HG02943 (cell line): ENCODE measurements around the gene CCDC3.

Source experiments
- ATAC-seq: cut with Tn5 transposase; IDR thresholded peaks from one replicate; pipeline ENCODE4 v1.9.1; 2021; ENCODE audit warnings: mild to moderate bottlenecking, low read depth, moderate library complexity; ENCODE audit not compliant: unreplicated experiment

Gene CCDC3

DNA sequence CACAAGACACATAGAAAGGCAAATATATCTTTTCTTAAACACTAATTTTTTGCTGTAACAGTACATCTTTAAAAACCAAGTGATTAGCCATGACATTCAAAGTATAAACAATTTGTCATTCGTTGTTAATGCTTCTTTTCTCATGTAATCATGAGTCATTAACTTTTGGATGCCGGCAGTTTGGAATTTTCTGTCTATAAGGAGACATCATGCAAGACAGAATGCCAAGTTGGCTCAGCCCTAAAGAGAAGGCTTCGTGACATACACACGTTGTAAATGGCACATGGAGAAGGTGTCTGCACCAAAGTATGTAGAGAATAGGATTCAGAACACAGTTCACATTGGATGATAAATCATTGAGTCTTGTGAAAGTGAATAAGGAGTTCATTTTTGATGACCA lies 35.9 kb downstream of the CCDC3 start:
- ATAC-seq: no peak

DNA sequence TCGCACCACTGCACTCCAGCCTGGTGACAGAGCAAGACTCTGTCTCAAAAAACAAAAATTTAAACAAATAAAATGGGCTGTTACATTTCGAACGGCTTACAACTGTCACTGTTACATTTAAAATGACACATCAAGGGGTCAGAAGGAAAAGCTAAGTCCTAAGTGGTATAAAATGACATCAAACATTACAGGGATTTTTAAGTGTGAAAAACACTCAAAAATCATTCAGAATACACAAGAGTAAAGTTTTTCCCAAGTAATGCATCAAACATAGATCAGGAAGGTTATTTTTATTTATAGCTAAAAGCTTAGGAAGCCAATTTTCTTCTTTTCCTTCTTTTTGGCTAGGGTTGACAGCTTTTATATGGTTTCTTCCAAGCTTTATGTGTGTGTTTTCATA lies 39.0 kb downstream of the CCDC3 start:
- ATAC-seq: no peak

DNA sequence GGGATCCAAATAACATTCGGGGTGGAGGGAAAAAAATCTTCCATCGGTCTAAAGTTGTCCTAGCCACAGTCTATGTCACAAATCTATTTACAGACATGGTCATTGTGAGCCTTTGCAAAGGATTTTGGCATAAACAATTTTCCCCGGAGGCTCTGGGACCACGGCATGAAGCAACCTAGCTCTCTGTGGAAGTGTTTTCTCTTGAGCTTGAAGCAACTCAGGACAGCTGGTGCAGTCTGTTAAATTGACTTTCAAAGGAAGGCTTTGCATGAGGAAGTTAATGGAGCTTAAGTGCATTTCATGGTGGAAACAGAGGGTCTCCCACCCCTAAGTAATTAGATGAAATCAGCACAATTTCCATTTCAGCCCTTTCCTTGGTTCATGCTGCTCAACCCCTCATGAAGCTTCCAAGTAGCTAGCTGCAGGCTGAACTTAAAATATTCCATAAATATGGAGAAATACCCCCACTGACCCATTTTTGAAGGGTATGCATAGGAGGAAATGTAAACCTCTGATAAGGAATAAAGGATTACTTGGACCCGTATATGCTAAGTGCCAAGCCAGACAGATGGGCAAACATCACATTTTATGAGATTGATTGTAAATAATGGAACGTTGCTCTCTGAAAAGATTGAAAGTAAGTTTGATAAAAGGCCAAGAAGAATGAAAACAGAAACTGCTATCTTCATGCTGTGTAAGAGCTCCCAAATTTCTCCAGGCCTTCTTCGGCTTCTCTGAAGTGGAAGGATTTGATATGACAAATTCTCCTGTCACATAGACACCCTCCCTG lies 39.9 kb downstream of the CCDC3 start:
- ATAC-seq: no peak

DNA sequence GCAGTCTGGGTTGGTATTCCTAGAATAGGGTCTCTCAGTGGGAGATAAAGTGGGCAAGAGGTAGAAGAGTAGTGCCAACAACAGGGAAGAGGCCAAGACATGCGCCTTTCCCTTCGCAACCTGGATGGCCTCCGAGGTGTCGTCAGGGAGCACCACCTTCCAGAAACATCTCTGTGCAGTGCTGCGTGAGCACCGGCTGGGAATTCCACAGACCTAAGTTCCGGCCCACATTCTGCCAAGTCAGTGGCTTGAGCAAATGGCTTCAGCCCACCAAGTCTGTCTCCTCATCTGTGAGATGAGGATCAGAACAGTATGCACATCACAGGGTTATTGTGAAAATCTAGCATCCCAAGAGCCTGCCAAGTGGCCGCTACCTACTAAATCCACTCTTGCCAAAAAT lies 40.6 kb downstream of the CCDC3 start:
- ATAC-seq: no peak

DNA sequence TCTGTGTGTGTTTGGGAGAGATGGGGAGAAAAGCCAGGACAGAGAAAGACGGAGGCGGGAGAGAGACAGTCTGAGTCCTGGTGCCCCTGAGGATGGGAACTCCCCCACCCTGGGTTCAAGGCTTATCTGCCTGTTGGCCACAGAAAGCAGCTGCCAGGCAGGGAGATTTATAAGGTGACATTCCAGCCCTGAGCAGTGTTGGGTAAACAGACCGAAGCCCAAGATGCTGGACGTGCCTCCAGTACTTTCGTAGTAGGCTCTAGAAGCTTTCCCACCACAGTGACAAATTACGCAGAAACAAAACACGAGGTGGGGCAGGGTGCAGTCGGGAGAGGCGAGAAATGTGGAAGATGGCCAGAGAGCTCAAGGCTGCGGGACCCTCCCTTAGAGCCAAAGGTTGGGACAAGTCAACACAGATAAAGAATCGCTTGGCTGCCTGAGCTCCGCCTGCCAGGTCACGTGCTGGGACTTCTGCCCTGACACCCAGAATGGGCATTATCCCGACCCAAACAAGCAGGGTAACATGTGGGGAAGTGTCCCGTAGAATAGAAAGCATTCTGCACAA lies 41.1 kb downstream of the CCDC3 start:
- no peak for ATAC-seq

DNA sequence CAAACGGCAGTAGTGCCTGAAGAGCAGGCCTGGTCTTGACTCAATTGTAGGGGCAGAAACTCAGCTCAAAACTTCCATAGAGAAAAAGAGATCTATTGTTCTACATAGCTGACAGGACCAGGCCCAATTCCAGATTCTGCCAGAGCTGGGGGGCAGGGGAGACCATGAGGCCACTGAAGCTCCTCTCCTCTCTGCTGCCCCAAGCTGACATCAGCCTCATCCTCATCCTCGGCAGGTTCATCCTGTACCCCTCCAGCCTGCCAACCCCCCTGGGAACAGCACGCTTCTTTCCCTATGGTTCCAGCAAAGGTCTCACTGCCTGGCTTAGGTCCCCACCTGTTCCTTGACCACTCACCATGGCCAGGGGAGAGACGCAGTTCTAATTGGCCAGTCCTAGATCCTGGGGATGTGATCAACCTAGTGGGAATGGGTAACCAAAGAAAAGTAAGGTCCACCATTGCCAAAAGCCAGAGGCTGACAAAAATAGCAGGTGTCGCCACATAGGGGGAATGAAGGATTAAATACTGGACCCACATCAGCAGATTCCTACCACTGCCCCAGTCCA lies 42.9 kb downstream of the CCDC3 start:
- no peak for ATAC-seq

DNA sequence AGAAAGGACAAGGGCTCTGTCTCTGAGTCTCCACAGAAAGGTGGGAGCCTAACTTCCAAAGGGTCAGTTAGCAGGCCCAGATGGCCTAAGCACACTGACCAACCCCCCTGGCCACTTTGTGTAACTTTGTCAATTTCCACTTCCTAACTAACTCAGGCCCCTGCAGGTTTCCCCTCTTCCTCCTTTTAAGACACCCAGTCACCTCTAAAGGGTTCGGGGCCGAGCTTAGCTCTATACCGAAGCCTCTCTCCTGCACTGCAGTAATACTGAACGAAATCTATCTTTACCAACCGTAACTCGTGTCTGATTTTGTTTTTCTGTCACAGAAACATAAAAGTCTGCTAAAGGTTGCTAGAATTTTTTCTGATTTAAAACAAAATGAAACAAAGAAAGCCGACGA lies 44.4 kb downstream of the CCDC3 start:
- ATAC-seq: no peak

DNA sequence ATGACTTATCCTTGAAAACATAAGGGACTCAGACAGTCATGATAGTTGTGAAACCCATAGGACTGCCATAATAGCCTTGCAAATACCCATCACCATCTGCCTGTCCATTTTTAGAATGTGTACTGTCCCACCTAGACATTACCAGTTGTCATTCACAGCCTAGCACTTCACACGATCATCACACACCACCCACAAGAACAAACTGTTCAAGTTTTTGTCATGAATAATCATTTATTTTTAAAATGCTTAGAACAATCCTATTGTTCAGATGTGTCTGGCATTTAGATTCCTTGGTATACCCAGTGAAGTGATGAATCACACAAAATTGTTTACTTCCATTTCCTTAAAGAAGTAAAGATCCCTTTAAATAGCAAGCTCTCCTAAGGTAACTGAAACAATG lies 46.6 kb downstream of the CCDC3 start:
- no peak for ATAC-seq

DNA sequence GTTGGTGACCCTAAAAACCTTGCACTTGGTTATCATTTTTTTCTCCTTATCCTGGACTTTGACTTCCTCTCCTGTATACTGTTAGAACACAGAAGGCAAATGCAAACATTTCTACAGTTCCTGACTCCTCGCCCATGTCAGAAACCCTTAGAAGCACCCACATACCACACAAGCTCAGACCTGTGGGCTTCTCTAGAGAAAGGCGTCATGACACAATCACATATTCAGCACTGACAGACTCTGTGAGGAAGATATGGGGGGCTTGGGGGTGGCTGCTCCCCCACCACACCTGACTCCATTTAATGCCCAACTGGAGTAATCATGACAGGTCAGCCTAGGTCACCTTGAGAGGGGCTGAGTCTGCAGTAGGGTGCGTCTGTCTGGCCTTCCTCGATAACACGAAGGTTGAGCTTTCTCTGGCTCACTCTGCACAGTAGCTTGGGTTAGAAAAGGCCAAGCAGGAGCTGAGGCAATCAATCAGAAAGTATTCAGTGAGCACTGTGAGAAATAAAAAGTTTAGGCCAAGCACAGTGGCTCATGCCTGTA lies 50.9 kb downstream of the CCDC3 start:
- ATAC-seq: no peak

DNA sequence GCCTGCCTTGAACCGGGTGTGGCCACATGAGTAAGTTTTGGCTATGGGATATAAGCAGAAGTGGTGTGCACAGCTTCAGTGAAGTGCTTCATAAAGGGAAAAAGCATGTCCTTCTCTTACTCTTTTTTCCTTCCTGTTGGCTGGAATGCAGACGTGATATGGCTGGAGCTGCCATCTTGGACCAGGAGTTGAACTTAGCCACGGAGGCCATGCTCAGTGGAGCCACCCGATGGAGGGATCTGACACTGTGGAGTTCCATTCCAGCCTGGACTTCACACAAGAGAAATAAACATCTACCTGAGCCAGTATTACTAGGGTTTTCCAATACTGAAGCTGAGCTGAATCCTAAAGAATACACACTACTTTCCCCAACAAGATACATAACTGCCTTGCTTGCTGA lies 52.3 kb downstream of the CCDC3 start:
- ATAC-seq: no peak

DNA sequence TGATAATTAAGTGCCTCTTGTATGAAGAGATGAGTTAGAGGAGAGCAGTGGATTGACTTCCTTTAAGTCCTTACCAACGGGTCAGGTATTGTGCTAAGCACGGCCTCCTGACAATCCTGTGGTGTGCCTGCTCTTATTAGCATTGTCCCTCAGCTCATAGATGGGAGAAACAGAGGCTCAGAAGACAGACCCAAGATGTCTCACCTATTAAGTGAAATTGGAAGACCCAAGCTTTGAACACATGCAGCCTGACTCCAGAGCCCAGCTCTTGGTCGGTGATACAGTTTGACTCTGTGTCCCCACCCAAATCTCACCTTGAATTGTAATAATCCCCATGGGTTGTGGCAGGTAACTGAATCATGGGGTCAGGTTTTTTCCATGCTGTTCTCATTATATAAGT lies 53.8 kb downstream of the CCDC3 start:
- ATAC-seq: no peak

DNA sequence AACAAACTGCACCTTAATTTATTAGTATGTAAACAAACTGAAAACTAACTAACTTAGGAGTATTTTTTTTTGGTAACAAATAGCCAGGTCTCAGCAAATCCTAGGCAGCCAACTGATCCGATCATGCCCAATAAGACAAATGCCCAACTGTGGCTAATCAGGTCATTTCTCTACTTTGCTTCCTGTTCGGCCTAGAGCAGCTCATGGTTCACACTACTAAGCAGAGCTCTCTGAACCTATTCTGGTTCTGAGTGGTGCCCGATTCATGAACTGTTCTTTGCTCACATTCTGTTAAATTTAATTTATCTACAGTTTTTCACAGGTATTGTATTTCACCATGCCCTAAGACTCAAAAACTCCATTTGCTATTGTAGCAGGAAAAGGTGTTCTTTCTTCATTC lies 55.1 kb downstream of the CCDC3 start:
- ATAC-seq: no peak

DNA sequence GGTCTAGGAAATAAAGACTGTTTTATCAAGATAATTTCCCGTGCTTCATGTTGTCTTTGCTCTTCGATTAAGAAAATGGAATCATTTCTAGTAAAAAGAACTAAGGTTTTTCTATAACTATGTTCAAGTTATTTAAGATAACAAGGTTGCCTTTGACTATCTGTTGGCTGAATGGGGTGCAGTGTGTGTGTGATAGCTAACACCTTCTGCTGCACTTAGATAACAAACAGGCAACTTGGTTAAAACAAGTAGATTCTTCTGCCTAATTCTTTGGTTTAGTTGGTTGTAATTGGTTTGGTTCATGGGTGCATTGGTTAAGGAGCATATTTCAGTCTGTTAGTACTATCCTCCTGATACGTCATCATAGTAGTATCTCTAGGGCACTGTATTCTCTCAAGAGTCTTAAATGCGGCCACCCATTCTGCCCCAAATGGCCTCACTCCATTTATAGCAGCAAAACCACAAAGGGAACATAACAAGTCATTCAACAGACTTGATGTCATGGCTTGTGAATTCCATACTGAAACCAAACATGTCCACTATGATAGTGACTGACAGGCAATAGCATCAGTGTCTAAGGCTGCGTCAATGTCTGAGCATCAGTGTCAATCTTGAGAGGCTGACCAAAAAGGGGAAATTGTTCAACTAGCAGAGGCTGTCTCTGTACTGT lies 55.7 kb downstream of the CCDC3 start:
- no peak for ATAC-seq

DNA sequence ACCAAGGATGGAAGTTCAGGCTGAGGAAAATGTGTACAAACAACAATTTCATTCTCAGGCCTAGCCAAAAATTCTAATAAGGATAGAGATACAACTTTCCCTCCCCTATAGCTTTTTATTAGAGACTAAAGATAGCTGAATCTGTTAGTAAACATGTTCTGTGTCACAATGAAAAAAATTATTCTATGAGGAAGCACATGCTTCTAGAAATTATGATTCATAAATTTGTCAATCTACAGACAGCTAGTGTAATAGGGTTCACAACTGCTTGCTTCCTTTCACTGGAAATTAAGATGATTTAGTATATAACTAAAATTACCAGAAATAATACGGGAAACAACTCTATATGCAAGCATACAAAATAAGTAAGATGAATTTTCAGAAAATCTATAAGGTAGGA lies 56.6 kb downstream of the CCDC3 start:
- ATAC-seq: no peak

DNA sequence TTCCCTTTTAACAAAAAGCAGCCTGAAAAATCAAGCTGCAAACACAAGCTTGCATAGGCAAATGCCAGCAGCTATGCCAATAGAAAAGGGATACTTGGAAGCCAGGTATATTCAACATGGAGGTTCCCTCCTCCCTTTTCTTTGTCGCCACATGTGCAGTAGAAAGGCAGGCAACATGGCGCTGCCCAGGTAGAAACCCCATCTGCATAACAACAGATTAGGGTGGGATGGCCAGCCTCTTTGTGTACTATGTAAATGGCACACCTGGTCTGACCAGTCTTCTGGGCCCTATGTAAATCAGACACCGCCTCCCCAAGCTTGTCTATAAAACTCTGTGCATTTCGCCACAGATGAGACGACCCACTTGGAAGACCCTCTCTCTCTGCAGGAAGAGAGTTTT lies 58.1 kb downstream of the CCDC3 start:
- no peak for ATAC-seq

DNA sequence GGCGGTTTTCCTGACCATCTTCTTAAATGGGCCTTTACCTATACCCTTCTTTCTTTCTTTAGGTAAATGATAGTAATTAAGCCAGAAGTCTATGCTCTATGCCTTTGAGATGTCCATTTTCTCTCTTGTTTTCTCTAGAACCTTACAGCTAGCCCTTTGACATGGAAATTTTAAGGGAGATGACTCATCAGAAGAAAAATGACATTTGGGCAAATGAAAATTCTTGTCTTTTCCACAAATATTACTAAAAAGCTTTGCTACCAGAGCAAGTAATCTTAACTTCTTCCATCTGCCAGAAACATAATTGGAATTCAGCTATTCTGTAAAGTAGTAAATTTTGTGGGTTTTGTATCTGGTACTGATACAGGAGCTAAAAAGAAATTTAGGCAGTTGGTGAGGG lies 59.5 kb downstream of the CCDC3 start:
- ATAC-seq: no peak

DNA sequence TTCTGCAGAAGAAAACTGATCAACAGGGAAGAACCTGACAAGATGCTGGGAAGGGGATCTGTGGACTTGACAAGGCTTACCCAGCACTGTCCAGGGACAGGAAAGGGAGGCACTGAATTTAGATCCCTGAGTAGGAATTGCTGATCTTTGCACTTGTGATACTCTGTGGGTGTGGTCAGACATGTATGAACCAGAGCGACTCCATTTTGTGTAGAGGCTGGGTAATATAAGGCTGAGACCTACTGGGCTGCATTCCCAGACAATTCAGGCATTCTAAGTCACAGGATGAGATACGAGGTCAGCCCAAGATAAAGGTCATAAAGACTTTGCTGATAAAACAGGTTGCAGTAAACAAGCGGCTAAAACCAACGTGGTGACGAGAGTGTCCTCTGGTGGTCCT lies 60.7 kb downstream of the CCDC3 start:
- ATAC-seq: no peak

DNA sequence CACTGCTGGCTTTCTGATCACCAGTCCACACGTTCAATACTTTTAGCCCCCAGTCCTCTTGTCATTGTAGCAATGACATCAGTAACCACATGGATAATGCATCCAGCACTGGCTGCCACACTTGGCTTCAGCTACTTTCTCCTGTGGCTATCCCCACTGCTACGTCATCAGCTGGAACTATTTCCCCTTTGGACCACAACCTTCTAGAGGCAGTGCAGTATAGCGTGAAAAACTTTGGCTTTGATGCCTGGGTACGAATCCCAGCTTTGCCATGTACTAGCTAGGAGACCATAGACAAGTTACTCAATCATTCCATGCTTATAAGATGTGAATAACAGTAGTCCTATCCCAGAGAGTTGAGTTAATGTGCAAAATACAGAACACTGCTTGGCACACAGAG lies 63.2 kb downstream of the CCDC3 start:
- no peak for ATAC-seq

DNA sequence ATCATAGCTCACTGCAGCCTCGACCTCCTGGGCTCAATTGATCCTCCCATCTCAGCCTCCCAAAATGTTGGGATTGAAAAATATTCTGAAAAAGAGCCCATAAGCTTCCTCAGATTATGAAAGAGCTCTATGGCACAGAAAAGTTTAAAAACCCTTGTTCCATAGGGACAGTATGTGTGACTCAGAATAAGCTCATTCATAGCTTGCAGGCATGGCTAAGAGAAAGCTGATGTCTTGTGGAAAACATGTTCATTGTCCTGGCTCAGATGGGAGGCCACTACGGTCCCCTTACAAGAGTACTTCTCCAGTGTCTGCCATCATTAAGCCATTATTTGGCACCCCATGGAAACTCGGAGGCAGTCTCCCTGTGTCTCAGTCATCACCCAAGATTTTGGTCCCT lies 64.0 kb downstream of the CCDC3 start:
- no peak for ATAC-seq

DNA sequence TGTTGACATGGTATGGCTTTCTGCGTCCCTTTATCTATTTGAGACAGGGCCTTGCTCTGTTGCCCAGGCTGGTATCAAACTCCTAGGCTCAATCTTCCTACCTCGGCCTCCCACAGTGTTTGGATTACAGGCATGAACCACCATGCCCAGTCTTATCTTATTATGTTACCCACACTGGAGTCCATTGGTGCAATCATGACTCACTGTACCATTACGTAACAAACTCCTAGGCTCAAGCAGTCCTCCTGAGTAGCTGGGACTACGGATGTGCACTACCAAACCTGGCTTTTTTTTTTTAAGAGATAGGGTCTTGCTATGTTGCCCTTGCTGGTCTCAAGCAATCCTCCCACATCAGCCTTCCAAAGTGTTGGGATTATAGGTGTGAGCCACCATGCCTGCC lies 66.7 kb downstream of the CCDC3 start:
- no peak for ATAC-seq

DNA sequence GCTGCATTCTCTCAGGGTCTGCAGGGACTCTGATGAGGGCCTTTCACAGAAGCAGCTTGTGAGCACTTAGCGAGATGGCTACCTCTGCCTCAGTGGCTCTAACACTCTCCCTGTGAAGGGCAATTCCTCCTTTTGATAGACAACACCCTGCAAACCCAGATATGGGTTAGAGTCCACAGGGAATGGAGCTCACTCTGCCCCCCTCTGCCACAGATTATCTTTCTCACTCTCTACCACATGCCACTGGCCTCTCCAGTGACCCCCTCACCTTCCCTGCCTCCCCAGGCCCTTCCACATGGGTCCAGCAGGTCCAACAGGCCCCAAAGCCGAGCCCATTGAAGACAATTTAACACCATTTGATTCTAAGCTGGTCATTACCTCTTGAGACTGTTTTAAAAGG lies 72.1 kb downstream of the CCDC3 start:
- ATAC-seq: no peak
